BJ (cell line): Measurements from ENCODE around the gene AHRR. TPM values are rescaled to one million over a fixed set of nuclear protein-coding genes. Genes with fewer than 3 reads are reported as not detected.
"Not testable (repeated sequence)": the region's sequence is repeated elsewhere in the genome, so short reads cannot be mapped to it uniquely, and the experiment has no call there.

ENCODE experiments used
- CTCF ChIA-PET: fragments of 350-600 bp; formaldehyde crosslinking; extraction: SDS; loops from one replicate; lab custom pipeline; 2021; ENCODE audit warnings: antibody characterized with exemption, inconsistent platforms; lab: Yijun Ruan, JAX
- POLR2A ChIA-PET: fragments of 300-600 bp; sonication (Branson Sonifier 250); formaldehyde crosslinking; extraction: SDS; loops from one replicate; lab custom pipeline; 2021; ENCODE audit warnings: antibody characterized with exemption; lab: Charles Lee
- DNase-seq: peaks from one replicate; pipeline ENCODE4 v3.0.0-alpha.2; 2011; ENCODE audit warnings: low read depth
- H3K27me3 ChIP-seq: 2 replicates; pipeline ENCODE4 v1.6.0; 2011; ENCODE audit warnings: low read length; ENCODE audit not compliant: control insufficient read depth, insufficient read depth
- H3K36me3 ChIP-seq: 2 replicates; pipeline ENCODE4 v1.5.1; 2011; ENCODE audit warnings: low read length; ENCODE audit not compliant: control insufficient read depth, insufficient read depth
- H3K4me3 ChIP-seq: 2 replicates; pipeline ENCODE4 v1.5.1; 2011; ENCODE audit warnings: low read depth, mild to moderate bottlenecking, control low read depth, low read length
- polyA plus RNA-seq: library from polyadenylated mRNA; depleted of rRNA; stranded (reverse); fragments of >200 nt; gene quantifications from 2 replicates; pipeline ENCODE4 v1.2.3, GENCODE V29; 2011
- TF ChIP-seq, protein P1 (sequence below): IDR thresholded peaks from 2 replicates; pipeline ENCODE4 v1.5.1; 2011; ENCODE audit warnings: low read depth, mild to moderate bottlenecking, control low read depth, inconsistent platforms, low read length, moderate library complexity; ENCODE audit not compliant: insufficient read depth

Gene AHRR
- polyA plus RNA-seq, 1 experiment = 36.4 TPM

DNA sequence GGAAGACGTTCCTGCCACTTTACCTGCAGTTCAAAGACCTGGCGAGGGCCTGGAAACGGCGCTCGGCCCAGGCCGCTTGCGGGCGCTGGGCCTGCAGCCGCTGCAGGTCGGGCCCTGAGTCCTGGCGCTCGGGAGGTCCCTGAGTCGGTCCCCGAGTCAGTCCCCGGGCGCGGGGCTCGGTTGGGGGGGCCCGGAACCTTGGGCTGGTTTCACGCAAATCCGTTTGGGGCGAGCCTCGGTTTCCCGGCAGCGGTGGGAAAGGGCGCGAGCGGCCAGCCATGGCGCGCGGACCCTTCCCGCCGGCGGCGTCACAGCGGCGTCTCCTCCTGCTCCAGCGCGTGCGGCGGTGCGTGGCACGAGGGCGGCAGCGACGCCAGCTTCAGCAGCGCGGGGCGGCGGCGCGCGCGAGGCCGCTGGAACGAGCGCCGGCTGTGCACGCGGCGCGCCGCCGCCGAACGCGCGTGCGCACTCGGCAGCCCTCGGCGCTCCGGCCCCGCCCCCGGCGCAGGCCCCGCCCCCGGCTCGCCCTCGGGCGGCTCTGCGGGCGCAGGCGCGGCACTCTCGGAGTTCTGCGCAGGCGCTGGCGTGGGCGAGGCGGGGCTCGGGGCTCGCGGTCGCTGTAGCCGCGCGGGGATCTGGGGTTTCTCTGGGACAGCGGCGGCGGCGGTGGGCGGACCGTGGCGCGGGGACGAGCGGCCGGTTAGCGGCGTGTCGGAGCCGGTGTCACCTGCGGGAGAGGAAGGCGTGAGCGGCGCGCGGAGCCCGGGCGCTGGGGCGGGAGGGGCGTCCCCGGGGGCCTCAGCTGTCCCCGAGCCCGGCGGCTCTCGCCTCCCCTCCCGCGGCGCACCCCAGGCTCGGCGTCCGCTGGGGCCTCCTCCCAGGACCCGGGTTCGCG lies 151.4 kb downstream of the AHRR start:
- DNase-seq = no peak
- ChIA-PET POLR2A (no interaction called here), CTCF (interaction anchor here (0.6 to 3.2 kb wide), 5 partner anchors 16 to 156 kb away, joined by 3 to 11 read pairs (median 5); partner anchors contain the start of gene AHRR)

DNA sequence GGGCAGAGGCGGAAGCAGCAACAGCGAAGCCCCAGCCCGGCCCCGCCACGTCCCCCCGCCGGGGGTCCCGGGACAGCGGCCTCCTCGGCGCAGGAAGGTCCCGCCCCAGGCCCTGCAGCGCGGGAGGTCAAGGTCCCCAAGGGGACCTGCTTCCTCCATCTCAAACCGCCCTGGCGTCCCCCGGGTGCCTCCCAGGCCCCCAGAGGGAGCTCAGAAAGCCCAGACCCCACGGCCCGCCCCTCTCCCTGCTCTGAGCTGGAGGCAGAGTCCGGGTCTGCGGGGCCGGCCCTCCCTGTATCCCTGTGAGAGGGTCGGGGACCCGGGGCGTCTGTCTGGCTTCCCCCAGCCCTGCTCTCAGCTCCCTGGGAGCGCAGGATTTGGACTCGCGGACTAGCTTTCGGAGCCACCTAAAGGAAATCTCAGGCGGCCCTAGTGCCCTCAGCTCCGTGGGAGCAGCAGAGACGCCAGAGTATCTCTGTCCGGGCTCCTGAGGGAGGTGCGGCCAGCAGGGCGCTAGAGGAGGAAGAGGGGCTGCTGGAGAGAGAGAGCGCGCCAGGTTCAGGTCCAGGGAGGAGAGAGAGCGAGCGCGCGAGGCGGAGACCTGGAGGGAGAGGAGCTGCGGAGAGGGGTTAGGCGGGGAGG lies 152.2 kb downstream of the AHRR start:
- peak overlapping the region; percentile 77 for H3K4me3 ChIP-seq
- DNase-seq = no peak
- TF ChIP-seq, protein P1, sequence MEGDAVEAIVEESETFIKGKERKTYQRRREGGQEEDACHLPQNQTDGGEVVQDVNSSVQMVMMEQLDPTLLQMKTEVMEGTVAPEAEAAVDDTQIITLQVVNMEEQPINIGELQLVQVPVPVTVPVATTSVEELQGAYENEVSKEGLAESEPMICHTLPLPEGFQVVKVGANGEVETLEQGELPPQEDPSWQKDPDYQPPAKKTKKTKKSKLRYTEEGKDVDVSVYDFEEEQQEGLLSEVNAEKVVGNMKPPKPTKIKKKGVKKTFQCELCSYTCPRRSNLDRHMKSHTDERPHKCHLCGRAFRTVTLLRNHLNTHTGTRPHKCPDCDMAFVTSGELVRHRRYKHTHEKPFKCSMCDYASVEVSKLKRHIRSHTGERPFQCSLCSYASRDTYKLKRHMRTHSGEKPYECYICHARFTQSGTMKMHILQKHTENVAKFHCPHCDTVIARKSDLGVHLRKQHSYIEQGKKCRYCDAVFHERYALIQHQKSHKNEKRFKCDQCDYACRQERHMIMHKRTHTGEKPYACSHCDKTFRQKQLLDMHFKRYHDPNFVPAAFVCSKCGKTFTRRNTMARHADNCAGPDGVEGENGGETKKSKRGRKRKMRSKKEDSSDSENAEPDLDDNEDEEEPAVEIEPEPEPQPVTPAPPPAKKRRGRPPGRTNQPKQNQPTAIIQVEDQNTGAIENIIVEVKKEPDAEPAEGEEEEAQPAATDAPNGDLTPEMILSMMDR = no peak
- POLR2A ChIA-PET = no interaction called here
- H3K27me3 ChIP-seq = no peaks in the 10 kb centered on the region
- peaks cover 4% of the 10 kb centered on the region; the same call in 1 of the 2 replicates for H3K36me3 ChIP-seq
- CTCF ChIA-PET = interaction anchor here (0.6 to 3.2 kb wide), 4 partner anchors 27 to 157 kb away, joined by 3 to 11 read pairs (median 4); partner anchors contain the start of gene AHRR

More for the DNA sequence above, 151.4 kb downstream of the AHRR start:
- H3K4me3 ChIP-seq = peak overlapping the region; percentile 77
- H3K27me3 ChIP-seq = no peaks in the 10 kb centered on the region
- TF ChIP-seq, protein P1 = no peak
- peaks cover 4% of the 10 kb centered on the region; the same call in 1 of the 2 replicates for H3K36me3 ChIP-seq

DNA sequence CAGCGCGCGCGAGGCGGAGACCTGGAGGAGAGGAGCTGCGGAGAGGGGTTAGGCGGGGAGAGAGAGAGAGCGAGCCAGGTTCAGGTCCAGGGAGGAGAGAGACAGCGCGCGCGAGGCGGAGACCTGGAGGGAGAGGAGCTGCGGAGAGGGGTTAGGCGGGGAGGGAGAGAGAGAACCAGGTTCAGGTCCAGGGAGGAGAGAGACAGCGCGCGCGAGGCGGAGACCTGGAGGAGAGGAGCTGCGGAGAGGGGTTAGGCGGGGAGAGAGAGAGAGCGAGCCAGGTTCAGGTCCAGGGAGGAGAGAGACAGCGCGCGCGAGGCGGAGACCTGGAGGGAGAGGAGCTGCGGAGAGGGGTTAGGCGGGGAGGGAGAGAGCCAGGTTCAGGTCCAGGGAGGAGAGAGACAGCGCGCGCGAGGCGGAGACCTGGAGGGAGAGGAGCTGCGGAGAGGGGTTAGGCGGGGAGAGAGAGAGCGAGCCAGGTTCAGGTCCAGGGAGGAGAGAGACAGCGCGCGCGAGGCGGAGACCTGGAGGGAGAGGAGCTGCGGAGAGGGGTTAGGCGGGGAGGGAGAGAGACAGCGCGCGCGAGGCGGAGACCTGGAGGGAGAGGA lies 152.8 kb downstream of the AHRR start:
- CTCF ChIA-PET = interaction anchor here (1.7 to 3.2 kb wide), 3 partner anchors 28 to 157 kb away, joined by 4 to 11 read pairs (median 5); partner anchors contain the start of gene AHRR
- DNase-seq, H3K27me3 ChIP-seq, POLR2A ChIA-PET, H3K36me3 ChIP-seq: not testable (repeated sequence)
- peak overlapping the region; percentile 77 for H3K4me3 ChIP-seq

DNA sequence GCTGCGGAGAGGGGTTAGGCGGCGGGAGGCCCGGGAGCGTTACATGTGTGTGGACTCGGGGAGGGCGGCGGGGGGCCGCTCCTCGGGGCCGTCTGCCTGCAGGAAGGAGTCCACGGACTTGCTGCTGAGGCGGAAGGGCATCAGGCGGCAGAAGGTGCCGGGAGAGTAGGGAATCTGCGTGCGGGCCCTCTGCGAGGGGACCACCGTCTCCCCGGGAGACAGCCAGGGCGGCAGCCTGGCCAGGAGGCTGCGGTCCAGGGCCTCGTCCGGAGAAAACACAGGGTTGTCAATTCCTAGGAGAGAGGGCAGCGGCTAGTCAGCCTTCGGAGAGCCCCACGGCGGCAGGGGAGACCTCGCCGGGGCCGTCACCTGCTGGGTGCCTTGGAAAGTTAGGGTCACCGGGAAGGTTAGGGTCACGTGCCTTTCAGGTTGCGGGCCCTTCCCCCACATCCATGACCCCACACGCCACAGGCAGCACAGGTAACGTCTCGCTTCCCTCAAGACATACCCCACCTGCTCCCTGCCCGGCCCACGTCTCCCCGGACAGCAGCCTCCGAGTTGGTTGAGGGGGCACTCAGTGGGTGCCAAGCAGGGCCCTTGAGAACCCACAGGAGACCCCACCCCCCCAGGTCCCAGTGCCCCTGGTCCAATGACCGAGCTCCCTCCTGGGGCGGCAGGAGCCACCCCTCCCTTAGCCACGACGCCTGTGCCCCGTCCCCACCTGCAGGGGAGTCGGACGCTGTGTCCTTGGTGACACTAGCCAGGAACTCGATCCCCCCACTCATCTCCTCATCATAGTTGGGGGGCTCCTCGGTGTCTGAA lies 153.5 kb downstream of the AHRR start:
- ChIA-PET POLR2A (no interaction called here), CTCF (interaction anchor here (0.9 to 3.2 kb wide), 3 partner anchors 29 to 154 kb away, joined by 3 to 11 read pairs (median 5); partner anchors contain the start of gene AHRR)
- H3K36me3 ChIP-seq = peaks cover 3% of the 10 kb centered on the region; the same call in 1 of the 2 replicates
- DNase-seq = no peak
- H3K27me3 ChIP-seq = no peaks in the 10 kb centered on the region
- TF ChIP-seq, protein P1 = no peak
- H3K4me3 ChIP-seq = peak overlapping the region; percentile 48

DNA sequence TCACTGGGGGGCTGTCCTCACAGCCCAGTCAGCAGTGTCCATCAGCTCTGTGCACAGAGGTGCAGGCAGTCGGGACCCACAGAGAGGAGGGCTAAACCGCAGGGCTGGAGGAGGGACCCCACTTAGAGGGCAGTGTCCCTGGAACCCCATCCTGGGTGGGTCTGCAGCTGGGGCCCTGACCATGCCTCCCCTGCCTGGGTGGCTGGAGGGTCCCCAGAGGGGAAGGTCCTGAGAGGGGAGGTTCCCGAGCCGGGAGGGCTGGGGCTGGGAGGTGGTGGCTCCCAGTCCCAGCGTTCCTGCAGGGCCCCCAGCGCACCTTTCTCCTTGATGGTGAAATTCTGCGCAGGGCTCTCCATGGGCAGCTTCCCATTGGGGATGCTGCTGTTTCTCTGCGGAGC lies 154.2 kb downstream of the AHRR start:
- H3K27me3 ChIP-seq = no peaks in the 10 kb centered on the region
- ChIA-PET POLR2A (no interaction called here), CTCF (interaction anchor here (0.9 kb wide), 1 partner anchor 30 kb away, joined by 3 read pairs; no protein-coding TSS in a partner anchor)
- no peak overlapping the region for H3K4me3 ChIP-seq
- TF ChIP-seq, protein P1 = no peak
- 0 out of 2 replicates have a peak, but pooled peaks cover 1% of the 10 kb centered on the region for H3K36me3 ChIP-seq
- no peak for DNase-seq
